H1 (cell line): ENCODE data around the gene ARHGAP10. TPM values are rescaled to one million over a fixed set of nuclear protein-coding genes. Genes with fewer than 3 reads are reported as not detected.
"Not testable (repeated sequence)": the region's sequence is repeated elsewhere in the genome, so short reads cannot be mapped to it uniquely, and the experiment has no call there.

ENCODE experiments used
- CTCF ChIA-PET: fragments of 300-600 bp; sonication (Branson Sonifier 250); formaldehyde crosslinking; loops from one replicate; lab custom pipeline; 2021; ENCODE audit not compliant: partially characterized antibody; lab: Charles Lee
- POLR2A ChIA-PET: fragments of 300-600 bp; sonication (Branson Sonifier 250); formaldehyde crosslinking; loops from one replicate; lab custom pipeline; 2021; ENCODE audit warnings: inconsistent platforms; ENCODE audit not compliant: partially characterized antibody; lab: Charles Lee
- DNase-seq, 2 experiments: peaks; one replicate each; pipeline versions ENCODE4 v3.0.0 to v3.0.0-alpha.2; 2010 to 2022; ENCODE audit warnings: low spot score in 2 of 2, low read depth in 1 of 2, mixed read lengths in 1 of 2
- FAIRE-seq: peaks from 2 replicates; lab custom pipeline; 2011; peaks lifted over from hg19 to GRCh38; lab: Jason Lieb, UNC
- H2AFZ ChIP-seq: 2 replicates; pipeline ENCODE4 v1.8.1; 2012; ENCODE audit warnings: low read length, inconsistent platforms
- H2AK5ac ChIP-seq: 2 replicates; pipeline ENCODE4 v1.6.1; 2013; ENCODE audit warnings: low read depth, low read length
- H2BK120ac ChIP-seq: replicated peaks from 2 replicates; pipeline ENCODE3; 2013; ENCODE audit warnings: low read depth, low read length, inconsistent platforms
- H2BK12ac ChIP-seq: 2 replicates; pipeline ENCODE4 v1.6.1; 2013; ENCODE audit warnings: low read depth, low read length
- H2BK15ac ChIP-seq: 2 replicates; pipeline ENCODE4 v1.6.1; 2013; ENCODE audit warnings: low read length
- H2BK20ac ChIP-seq: 2 replicates; pipeline ENCODE4 v1.6.1; 2013; ENCODE audit warnings: low read length
- H2BK5ac ChIP-seq: 2 replicates; pipeline ENCODE4 v1.6.1; 2013; ENCODE audit warnings: low read depth, low read length
- H3K14ac ChIP-seq: 2 replicates; pipeline ENCODE4 v1.6.1; 2013; ENCODE audit warnings: inconsistent platforms; ENCODE audit not compliant: insufficient read length
- H3K18ac ChIP-seq: 2 replicates; pipeline ENCODE4 v1.6.1; 2013; ENCODE audit warnings: low read length; ENCODE audit errors: extremely low read depth
- H3K23ac ChIP-seq: 2 replicates; pipeline ENCODE4 v1.6.1; 2013; ENCODE audit warnings: inconsistent platforms; ENCODE audit not compliant: insufficient read length
- H3K23me2 ChIP-seq: 2 replicates; pipeline ENCODE4 v1.6.1; 2013; ENCODE audit warnings: low read depth, low read length
- H3K27ac ChIP-seq: 2 replicates; pipeline ENCODE4 v1.6.1; 2011; ENCODE audit warnings: low read depth, low read length, inconsistent platforms
- H3K27me3 ChIP-seq, 4 experiments: replicated peaks in 1 of 4; 1 replicate in 1 of 4; 2 replicates in 3 of 4; pipeline versions ENCODE4 v1.6.1 to v1.8.1; 2011 to 2013; ENCODE audit warnings: low read length in 3 of 4, mild to moderate bottlenecking in 3 of 4, inconsistent platforms in 2 of 4, mixed read lengths in 2 of 4, moderate library complexity in 1 of 4; ENCODE audit not compliant: control insufficient read depth in 3 of 4, insufficient read depth in 3 of 4; ENCODE audit errors: extremely low read depth in 1 of 4
- H3K36me3 ChIP-seq, 4 experiments: 2 replicates each; pipeline versions ENCODE4 v1.6.1 to v1.8.1; 2011 to 2013; ENCODE audit warnings: mild to moderate bottlenecking in 4 of 4, low read length in 3 of 4, moderate library complexity in 2 of 4, control low read depth in 1 of 4, inconsistent platforms in 1 of 4; ENCODE audit not compliant: insufficient read depth in 4 of 4, control insufficient read depth in 2 of 4
- H3K4ac ChIP-seq: replicated peaks from 2 replicates; pipeline ENCODE3; 2013; ENCODE audit warnings: low read length, low read depth, mixed read lengths, inconsistent platforms; ENCODE audit not compliant: insufficient read length
- H3K4me1 ChIP-seq, 4 experiments: replicated peaks in 1 of 4; 1 replicate in 1 of 4; 2 replicates in 3 of 4; pipeline versions ENCODE4 v1.6.1 to v1.8.1; 2011 to 2013; ENCODE audit warnings: low read length in 3 of 4, inconsistent platforms in 2 of 4, mixed read lengths in 1 of 4; ENCODE audit not compliant: insufficient read depth in 4 of 4, control insufficient read depth in 3 of 4
- H3K4me2 ChIP-seq, 2 experiments: 2 replicates each; pipeline versions ENCODE4 v1.6.1 to v1.8.1; 2011 to 2013; ENCODE audit warnings: low read depth in 2 of 2, low read length in 2 of 2, control low read depth in 1 of 2, inconsistent platforms in 1 of 2, mild to moderate bottlenecking in 1 of 2; ENCODE audit not compliant: insufficient read depth in 1 of 2
- H3K4me3 ChIP-seq, 4 experiments: fragments of 200-600, 300-600 bp in 1 of 4; sonication (generic), shearing (Covaris generic), sonication (Bioruptor Twin) in 1 of 4; 2 replicates each; pipeline versions ENCODE4 v1.5.1 to v1.8.1; 2011 to 2016; ENCODE audit warnings: low read length in 4 of 4, low read depth in 3 of 4, control low read depth in 2 of 4, inconsistent platforms in 2 of 4, mild to moderate bottlenecking in 2 of 4, mixed read lengths in 1 of 4, moderate library complexity in 1 of 4; ENCODE audit not compliant: insufficient read depth in 2 of 4; ENCODE audit errors: extremely low read depth in 1 of 4
- H3K56ac ChIP-seq: replicated peaks from 2 replicates; pipeline ENCODE3; 2013; ENCODE audit warnings: low read depth, mild to moderate bottlenecking, mixed read lengths, low read length, inconsistent platforms; ENCODE audit not compliant: insufficient read length
- H3K79me1 ChIP-seq: 2 replicates; pipeline ENCODE4 v1.6.1; 2013; ENCODE audit warnings: low read depth, low read length, control low read depth
- H3K79me2 ChIP-seq, 2 experiments: 2 replicates each; pipeline versions ENCODE4 v1.6.1 to v1.8.1; 2012 to 2013; ENCODE audit warnings: low read length in 2 of 2, mild to moderate bottlenecking in 2 of 2, inconsistent platforms in 1 of 2; ENCODE audit not compliant: insufficient read depth in 2 of 2, control insufficient read depth in 1 of 2
- H3K9ac ChIP-seq, 4 experiments: replicated peaks in 1 of 4; 1 replicate in 1 of 4; 2 replicates in 3 of 4; pipeline versions ENCODE4 v1.6.1 to v1.8.1; 2011 to 2013; ENCODE audit warnings: low read depth in 3 of 4, low read length in 3 of 4, control low read depth in 2 of 4, mild to moderate bottlenecking in 2 of 4, moderate library complexity in 2 of 4, inconsistent platforms in 1 of 4; ENCODE audit errors: extremely low read depth in 1 of 4
- H3K9me3 ChIP-seq, 2 experiments: 2 replicates each; pipeline versions ENCODE4 v1.6.1 to v1.8.1; 2012 to 2013; ENCODE audit warnings: mild to moderate bottlenecking in 2 of 2, moderate library complexity in 2 of 2, control low read depth in 1 of 2, inconsistent platforms in 1 of 2, low read depth in 1 of 2, low read length in 1 of 2, mixed read lengths in 1 of 2; ENCODE audit not compliant: insufficient read depth in 2 of 2
- H4K20me1 ChIP-seq, 2 experiments: replicated peaks in 1 of 2; 2 replicates each; pipeline versions ENCODE3 to v1.8.1; 2011 to 2013; ENCODE audit warnings: inconsistent platforms in 2 of 2, low read length in 2 of 2, mild to moderate bottlenecking in 1 of 2; ENCODE audit not compliant: insufficient read depth in 2 of 2, control insufficient read depth in 1 of 2
- H4K5ac ChIP-seq: 2 replicates; pipeline ENCODE4 v1.6.1; 2013; ENCODE audit warnings: low read length, low read depth, mixed read lengths, inconsistent platforms; ENCODE audit not compliant: insufficient read length
- H4K8ac ChIP-seq: 2 replicates; pipeline ENCODE4 v1.8.0; 2013; ENCODE audit warnings: mild to moderate bottlenecking, moderate library complexity, low read length, inconsistent platforms; ENCODE audit not compliant: insufficient read depth; ENCODE audit errors: extremely low read depth
- H4K91ac ChIP-seq: replicated peaks from 2 replicates; pipeline ENCODE3; 2013; ENCODE audit warnings: low read length, mixed read lengths, inconsistent platforms; ENCODE audit not compliant: insufficient read length
- WGBS, 2 experiments: shearing (Covaris generic) in 1 of 2; methylation state at CpG; one replicate each; pipeline versions ENCODE4 v1.1.6 to v1.1.7; 2013 to 2015; ENCODE audit warnings: low lambda C conversion rate in 2 of 2, mixed read lengths in 2 of 2, inconsistent platforms in 1 of 2, low coverage in 1 of 2, missing lambda C conversion rate in 1 of 2; ENCODE audit not compliant: insufficient replicate concordance in 2 of 2, insufficient coverage in 1 of 2, insufficient read length in 1 of 2; ENCODE audit errors: extremely low coverage in 1 of 2, missing lambda C conversion rate in 1 of 2; 5-methylcytosine and 5-hydroxymethylcytosine counted together
- polyA plus RNA-seq, 7 experiments: library from polyadenylated mRNA; depleted of rRNA in 3 of 7; stranded (reverse) in 5 of 7; unstranded in 2 of 7; fragments of >200 nt in 5 of 7; fragments of 200-250 nt in 2 of 7; gene quantifications; 1 replicate in 5 of 7; 2 replicates in 1 of 7; 4 replicates in 1 of 7; pipeline versions ENCODE4 v1.2.1 to v1.2.3, GENCODE V29; 2011 to 2013; ENCODE audit warnings: missing spikeins in 2 of 7, mixed read lengths in 2 of 7
- total RNA-seq: library from RNA; stranded (reverse); fragmentation: NEBNext Ultra II Directional; extraction: Animal tissue kit (Norgen Biotek cat#: 25700); gene quantifications from 2 replicates; pipeline ENCODE4 v1.2.1, GENCODE V29; 2021

The ARHGAP10 gene
- total and polyA plus RNA-seq, 2 of the 8 experiments (the other 6 are each of a cell fraction or from before 2014, with no cell fraction given), result 3.7 to 6.1 TPM

DNA sequence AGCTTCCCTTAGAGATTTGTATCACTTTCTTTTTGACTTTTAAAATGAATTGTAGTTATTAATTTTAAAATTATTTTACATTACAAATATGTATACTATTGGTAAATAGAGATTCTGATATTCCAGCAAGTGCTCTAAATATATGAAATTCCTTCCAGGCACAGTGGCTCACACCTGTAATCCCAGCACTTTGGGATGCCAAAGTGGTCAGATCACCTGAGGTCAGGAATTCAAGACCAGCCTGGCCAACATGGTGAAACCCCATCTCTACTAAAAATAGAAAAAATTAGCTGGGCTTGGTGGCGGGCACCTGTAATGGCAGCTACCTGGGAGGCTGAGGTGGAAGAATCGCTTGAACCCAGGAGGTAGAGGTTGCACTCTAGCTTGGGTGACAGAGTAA lies 180.2 kb downstream of the ARHGAP10 start:
- H2BK12ac ChIP-seq, POLR2A ChIA-PET, H3K18ac ChIP-seq, H3K9me3 ChIP-seq, H3K4me3 ChIP-seq, H2BK15ac ChIP-seq, H3K79me2 ChIP-seq, H3K23ac ChIP-seq, H2BK120ac ChIP-seq, H3K9ac ChIP-seq, H3K14ac ChIP-seq, H4K8ac ChIP-seq, H3K27ac ChIP-seq, H3K4ac ChIP-seq, H3K27me3 ChIP-seq, H3K56ac ChIP-seq, H3K23me2 ChIP-seq, H3K4me2 ChIP-seq, H2BK20ac ChIP-seq, H2AK5ac ChIP-seq, H2BK5ac ChIP-seq, FAIRE-seq, H3K4me1 ChIP-seq, H3K36me3 ChIP-seq, H4K5ac ChIP-seq, H3K79me1 ChIP-seq, H4K91ac ChIP-seq, DNase-seq, H2AFZ ChIP-seq, H4K20me1 ChIP-seq: not testable (repeated sequence)
- WGBS, 2 experiments, result 96% methylated on average over 2 of the region's 2 CpGs; no CpG with 5 or more reads in 1 of the 2 experiments
- CTCF ChIA-PET, result interaction anchor here (0.6 to 0.7 kb wide), 2 partner anchors 172 to 223 kb away, joined by 3 read pairs; no protein-coding TSS in a partner anchor
